GM19467 (cell line): ENCODE measurements around the gene NGF.

Experiments
- ATAC-seq: cut with Tn5 transposase; IDR thresholded peaks from one replicate; pipeline ENCODE4 v1.9.1; 2021; ENCODE audit warnings: mild to moderate bottlenecking, moderate library complexity; ENCODE audit not compliant: unreplicated experiment

The NGF gene

GRCh38 chr1:115283681-115284146 is 54.3 kb downstream of the NGF start:
- no peak for ATAC-seq

- no peak for ATAC-seq
Measured at GRCh38 chr1:115283249-115283648, 54.8 kb downstream of the NGF start.

GRCh38 chr1:115282807-115283208 is 55.2 kb downstream of the NGF start:
- no peak for ATAC-seq

GRCh38 chr1:115281143-115281542 is 56.9 kb downstream of the NGF start:
- ATAC-seq = no peak

GRCh38 chr1:115280064-115280463 is 58.0 kb downstream of the NGF start:
- no peak for ATAC-seq

- ATAC-seq = no peak
Measured at GRCh38 chr1:115278211-115278610, 59.8 kb downstream of the NGF start.

- ATAC-seq = no peak
Measured at GRCh38 chr1:115277276-115277675, 60.8 kb downstream of the NGF start.

GRCh38 chr1:115275216-115275615 is 62.8 kb downstream of the NGF start:
- no peak for ATAC-seq

- no peak for ATAC-seq
Measured at GRCh38 chr1:115274467-115274866, 63.6 kb downstream of the NGF start.

- ATAC-seq = no peak
Measured at GRCh38 chr1:115266729-115267421, 71.2 kb downstream of the NGF start.

- no peak for ATAC-seq
Measured at GRCh38 chr1:115265099-115265498, 73.0 kb downstream of the NGF start.

GRCh38 chr1:115262886-115263285 is 75.2 kb downstream of the NGF start:
- no peak for ATAC-seq

- no peak for ATAC-seq
Measured at GRCh38 chr1:115261496-115261895, 76.6 kb downstream of the NGF start.

GRCh38 chr1:115258302-115258866 is 79.7 kb downstream of the NGF start:
- no peak for ATAC-seq

GRCh38 chr1:115257591-115257990 is 80.5 kb downstream of the NGF start:
- ATAC-seq = no peak

GRCh38 chr1:115255154-115255553 is 82.9 kb downstream of the NGF start:
- no peak for ATAC-seq

GRCh38 chr1:115252585-115252984 is 85.5 kb downstream of the NGF start:
- no peak for ATAC-seq

GRCh38 chr1:115251856-115252255 is 86.2 kb downstream of the NGF start:
- ATAC-seq = no peak

- ATAC-seq = no peak
Measured at GRCh38 chr1:115251340-115251748, 86.7 kb downstream of the NGF start.

GRCh38 chr1:115246526-115246925 is 91.5 kb downstream of the NGF start:
- ATAC-seq = no peak

GRCh38 chr1:115245227-115245626 is 92.8 kb downstream of the NGF start:
- no peak for ATAC-seq

GRCh38 chr1:115242543-115242942 is 95.5 kb downstream of the NGF start:
- ATAC-seq = no peak

- no peak for ATAC-seq
Measured at GRCh38 chr1:115241309-115241708, 96.7 kb downstream of the NGF start.
